HG02798 (cell line): ENCODE results near the gene PSEN1.
"Not testable (repeated sequence)": the region's sequence is repeated elsewhere in the genome, so short reads cannot be mapped to it uniquely, and the experiment has no call there.

Source experiments
- ATAC-seq: cut with Tn5 transposase; IDR thresholded peaks from one replicate; pipeline ENCODE4 v1.9.1; 2021; ENCODE audit warnings: mild to moderate bottlenecking; ENCODE audit not compliant: unreplicated experiment, poor library complexity

PSEN1 gene

DNA sequence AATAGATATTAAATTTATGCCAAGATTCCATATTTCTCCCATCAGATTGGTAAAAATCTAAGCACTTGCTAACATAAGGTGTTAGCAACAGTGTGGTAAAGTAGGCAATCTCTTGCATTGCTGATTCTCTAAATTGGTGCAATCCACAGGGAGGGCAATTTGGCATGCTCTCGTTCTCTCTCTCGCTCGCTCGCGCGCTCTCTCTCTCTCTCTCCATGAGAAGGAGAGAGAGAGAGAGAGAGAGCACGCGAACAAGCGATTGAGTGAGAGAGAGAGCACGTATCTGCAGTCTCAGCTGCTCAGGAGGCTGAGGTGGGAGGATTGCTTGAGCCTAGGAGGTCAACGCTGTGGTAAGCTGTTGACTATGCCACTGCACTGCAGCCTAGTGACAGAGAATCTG is 25.9 kb downstream of the PSEN1 start:
- no peak for ATAC-seq

DNA sequence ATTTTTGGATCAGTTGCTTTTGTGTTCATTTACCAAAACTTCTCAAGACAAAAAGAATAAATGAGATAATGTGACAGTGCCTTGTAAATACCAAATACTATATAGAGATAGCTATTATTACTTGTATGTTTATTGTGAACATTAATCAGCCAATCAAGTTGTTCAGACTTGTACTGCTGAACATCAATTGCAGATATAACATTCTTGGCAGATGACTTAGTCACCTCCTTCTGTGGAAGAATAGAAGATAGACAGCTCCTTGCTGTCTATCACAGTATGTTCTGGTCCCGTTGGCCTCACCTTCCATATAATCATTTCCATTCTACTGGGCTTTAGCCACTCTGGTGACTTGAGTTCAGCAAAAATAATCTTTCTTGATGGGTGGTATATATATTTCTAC is 30.1 kb downstream of the PSEN1 start:
- ATAC-seq: no peak

DNA sequence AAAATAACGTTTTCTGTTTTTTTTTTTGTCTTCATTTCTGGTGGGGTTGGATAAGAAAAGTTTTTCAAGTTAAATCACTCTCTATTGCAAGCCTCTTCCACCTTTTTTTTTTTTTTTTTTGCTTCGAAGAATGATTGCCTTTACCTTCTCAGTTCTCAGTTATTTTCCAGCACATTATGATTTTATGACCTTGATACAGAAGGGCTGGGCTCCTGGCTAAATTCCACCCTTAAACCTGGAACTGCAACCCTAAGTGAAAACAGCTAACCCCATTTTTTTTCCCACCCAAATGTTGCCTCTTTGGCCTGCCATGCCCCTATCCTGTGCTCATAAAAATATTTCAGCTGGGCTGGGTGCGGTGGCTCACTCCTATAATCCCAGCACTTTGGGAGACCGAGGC is 31.4 kb downstream of the PSEN1 start:
- ATAC-seq: no peak

DNA sequence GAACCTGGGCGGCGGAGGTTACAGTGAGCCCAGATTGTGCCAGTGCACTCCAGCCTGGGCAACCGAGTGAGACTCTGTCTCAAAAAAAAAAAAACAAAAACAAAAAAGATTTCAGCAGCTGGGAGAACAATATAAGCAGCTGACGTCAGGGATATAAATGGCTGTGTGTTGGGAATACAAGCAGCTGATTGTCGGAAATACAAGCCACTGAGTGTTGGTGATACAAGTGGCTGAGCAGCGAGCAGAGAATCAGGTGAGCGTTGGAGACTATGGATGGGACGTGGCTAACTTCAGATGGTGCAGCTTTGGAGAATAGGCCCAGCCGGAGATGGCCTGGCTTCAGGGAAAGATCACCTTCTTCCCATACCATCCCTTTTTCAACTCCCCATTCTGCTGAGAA is 32.0 kb downstream of the PSEN1 start:
- no peak for ATAC-seq

DNA sequence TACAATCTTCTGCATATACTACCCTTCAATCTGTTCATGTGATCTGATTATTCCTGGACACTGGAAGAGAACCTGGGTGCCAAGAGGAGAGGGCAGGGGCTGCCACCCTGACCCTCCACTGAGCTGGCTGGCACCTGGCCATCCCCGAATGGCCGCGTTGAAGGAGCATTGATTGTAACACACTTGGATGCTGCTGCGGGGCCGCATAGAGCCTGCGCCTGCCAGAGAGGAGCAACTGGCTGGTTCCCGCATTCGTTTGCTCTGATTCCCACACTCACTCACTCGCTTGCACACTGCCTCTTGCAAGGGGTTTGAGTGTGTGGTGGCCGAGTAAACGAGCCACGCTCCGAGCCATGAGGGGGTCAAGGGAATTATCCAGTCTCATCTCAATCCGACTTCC is 32.4 kb downstream of the PSEN1 start:
- ATAC-seq: no peak

DNA sequence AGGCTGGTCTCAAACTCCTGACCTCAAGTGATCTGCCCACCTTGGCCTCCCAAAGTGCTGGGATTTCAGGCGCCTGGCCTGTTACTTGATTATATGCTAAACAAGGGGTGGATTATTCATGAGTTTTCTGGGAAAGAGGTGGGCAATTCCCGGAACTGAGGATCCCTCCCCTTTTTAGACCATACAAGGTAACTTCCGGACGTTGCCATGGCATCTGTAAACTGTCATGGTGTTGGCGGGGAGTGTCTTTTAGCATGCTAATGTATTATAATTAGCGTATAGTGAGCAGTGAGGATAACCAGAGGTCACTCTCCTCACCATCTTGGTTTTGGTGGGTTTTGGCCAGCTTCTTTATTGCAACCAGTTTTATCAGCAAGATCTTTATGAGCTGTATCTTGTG is 33.5 kb downstream of the PSEN1 start:
- ATAC-seq: not testable (repeated sequence)

DNA sequence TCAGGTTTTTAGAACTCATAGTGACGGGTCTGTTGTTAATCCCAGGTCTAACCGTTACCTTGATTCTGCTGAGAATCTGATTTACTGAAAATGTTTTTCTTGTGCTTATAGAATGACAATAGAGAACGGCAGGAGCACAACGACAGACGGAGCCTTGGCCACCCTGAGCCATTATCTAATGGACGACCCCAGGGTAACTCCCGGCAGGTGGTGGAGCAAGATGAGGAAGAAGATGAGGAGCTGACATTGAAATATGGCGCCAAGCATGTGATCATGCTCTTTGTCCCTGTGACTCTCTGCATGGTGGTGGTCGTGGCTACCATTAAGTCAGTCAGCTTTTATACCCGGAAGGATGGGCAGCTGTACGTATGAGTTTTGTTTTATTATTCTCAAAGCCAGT is 34.4 kb downstream of the PSEN1 start:
- no peak for ATAC-seq

DNA sequence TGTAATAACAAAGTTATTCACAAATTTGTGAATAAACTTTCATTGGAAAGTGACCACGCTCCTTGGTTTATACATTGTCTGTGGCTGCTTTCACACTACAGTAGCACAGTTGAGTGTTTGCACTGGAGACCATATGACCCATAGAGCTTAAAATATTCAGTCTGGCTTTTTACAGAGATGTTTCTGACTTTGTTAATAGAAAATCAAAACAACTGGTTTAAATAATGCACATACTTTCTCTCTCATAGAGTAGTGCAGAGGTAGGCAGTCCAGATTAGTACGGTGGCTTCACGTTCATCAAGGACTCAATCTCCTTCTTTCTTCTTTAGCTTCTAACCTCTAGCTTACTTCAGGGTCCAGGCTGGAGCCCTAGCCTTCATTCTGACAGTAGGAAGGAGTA is 36.2 kb downstream of the PSEN1 start:
- ATAC-seq: no peak

DNA sequence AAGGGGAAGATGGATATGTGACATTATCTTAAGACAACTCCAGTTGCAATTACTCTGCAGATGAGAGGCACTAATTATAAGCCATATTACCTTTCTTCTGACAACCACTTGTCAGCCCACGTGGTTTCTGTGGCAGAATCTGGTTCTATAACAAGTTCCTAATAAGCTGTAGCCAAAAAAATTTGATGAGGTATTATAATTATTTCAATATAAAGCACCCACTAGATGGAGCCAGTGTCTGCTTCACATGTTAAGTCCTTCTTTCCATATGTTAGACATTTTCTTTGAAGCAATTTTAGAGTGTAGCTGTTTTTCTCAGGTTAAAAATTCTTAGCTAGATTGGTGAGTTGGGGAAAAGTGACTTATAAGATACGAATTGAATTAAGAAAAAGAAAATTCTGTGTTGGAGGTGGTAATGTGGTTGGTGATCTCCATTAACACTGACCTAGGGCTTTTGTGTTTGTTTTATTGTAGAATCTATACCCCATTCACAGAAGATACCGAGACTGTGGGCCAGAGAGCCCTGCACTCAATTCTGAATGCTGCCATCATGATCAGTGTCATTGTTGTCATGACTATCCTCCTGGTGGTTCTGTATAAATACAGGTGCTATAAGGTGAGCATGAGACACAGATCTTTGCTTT is 36.9 kb downstream of the PSEN1 start:
- no peak for ATAC-seq

DNA sequence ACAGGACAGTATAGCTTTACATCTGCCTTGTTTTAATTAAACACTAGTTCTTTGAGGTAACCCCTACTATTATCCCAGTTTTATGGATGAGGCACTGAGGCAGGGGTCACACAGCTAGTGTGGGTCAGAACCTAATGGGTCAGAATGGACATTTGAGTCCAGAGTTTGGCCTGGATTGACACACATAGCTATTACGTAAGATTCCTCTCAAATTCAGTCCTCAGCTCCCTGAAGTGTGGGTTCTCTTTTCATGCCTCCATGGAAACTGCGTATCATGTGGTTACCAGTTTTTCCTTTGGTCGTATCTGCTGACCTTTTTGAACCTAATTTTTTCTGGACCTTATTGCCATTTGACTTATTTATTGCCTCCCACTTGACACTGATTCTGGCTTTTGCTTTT is 40.4 kb downstream of the PSEN1 start:
- no peak for ATAC-seq

DNA sequence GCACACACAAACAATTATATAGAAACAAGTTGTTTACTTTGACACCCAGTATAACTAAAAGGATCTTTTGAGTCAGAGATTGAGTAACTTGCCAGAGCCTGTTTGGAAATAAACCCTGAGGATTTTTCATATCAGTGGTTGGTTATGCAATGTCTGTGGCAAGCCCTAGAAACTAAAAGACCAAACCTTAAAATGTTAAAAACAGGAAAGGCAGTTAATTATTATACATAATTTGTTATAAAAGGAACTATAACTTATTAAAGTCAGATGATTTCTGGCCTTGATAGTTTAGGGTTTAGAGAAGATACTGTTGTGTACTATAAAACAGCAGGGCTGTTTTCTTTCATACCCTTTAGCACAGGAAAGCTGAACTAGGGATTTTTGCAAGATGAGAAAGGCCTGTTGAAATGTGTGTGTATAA is 44.1 kb downstream of the PSEN1 start:
- no peak for ATAC-seq

DNA sequence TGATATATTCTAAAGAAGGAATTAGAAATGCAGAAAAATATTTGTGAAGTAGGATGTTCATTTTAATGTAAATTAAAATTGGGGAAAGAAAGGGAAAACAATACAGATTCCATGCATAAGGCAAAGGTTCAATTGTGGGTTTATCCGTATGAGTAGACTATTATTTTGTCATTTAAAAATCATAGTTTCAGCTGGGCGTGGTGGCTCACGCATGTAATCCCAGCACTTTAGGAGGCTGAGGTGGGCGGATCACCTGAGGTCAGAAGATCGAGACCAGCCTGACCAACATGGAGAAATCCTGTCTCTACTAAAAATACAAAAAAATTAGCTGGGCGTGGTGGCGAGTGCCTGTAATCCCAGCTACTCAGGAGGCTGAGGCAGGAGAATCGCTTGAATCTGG is 44.7 kb downstream of the PSEN1 start:
- not testable (repeated sequence) for ATAC-seq

DNA sequence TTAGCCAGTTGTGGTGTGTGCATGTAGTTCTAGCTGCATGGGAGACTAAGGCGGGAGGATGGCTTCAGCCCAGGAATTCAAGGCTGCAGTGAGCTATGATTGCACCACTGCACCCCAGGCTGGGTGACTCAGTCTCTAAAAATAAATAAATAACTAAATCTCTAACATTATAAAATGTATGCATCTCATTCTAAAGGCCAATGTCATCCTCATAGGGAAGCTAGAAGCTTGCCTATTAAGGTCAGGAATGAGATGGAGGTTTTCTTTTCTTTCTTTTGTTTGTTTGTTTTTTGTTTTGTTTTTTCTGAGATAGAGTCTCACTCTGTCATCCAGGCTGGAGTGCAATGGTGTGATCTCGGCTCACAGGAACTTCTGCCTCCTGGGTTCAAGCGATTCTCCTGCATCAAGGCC is 52.2 kb downstream of the PSEN1 start:
- ATAC-seq: no peak

DNA sequence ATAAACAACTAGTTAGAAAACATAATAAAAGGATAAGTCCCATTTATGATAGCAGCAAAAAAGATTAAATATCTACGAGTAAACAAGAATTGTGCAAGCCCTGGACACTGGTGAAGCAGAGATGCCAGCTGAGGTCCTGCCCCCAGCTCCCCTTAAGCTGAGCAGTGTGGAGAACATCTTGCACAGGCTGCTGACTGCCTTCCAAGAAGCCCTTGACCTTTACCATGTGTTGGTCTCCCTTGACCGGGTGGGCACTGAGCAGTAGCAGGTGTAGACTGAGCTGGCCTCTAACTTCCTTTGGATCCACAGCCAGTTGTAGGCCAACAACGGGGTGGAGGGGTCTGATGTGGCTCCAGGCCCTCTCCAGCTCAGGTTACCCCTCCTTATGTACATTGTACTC is 53.3 kb downstream of the PSEN1 start:
- ATAC-seq: no peak

DNA sequence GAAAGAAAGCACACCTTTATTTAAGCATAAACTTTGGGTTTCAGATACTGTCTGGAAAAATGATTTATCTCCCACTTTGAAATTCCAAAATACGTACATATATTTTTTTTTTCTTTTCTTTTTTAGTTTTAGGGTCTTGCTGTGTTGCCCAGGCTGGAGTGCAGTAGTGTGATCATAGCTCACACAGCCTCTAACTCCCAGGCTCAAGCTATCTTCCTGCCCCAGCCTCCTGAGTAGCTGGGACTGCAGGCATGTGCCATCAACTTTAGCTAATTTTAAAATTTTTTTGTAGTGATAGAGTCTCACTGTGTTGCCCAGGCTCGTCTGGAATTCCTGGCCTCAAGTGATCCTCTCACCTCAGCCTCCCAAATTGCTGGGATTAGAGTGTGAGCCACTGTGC is 55.1 kb downstream of the PSEN1 start:
- ATAC-seq: no peak

DNA sequence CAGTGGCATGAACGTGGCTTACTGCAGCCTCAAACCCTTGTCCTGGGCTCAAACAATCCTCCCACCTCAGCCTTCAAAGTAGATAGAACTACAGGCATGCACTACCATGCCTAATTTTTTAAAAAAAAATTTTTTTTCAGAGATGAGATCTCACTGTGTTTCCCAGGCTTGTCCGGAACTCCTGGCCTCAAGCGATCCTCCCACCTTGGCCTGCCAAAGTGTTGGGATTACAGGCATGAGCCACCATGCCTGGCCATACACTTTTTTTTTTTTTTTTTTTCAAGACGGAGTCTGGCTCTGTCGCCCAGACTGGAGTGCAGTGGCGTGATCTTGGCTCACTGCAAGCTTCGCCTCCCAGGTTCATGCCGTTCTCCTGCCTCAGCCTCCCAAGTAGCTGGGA is 58.0 kb downstream of the PSEN1 start:
- not testable (repeated sequence) for ATAC-seq

DNA sequence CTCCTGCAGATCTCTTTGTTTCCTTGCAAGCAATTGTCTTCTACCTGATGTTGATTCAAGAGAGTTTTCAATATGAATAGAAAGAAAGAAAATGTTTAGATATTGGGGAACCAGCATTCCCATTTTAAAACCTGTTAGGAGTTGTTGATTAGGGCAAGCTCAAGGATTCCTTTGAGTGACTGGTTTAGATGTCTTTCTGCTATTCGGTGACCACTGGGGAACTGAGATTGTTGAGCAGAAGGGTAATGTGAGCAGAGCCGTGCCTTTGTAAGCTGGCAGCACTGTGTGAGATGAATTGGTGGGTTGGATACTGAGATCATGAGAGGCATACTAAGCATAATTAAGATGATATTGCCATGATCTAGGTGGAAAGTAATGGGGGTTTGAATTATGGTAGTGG is 61.9 kb downstream of the PSEN1 start:
- ATAC-seq: no peak

DNA sequence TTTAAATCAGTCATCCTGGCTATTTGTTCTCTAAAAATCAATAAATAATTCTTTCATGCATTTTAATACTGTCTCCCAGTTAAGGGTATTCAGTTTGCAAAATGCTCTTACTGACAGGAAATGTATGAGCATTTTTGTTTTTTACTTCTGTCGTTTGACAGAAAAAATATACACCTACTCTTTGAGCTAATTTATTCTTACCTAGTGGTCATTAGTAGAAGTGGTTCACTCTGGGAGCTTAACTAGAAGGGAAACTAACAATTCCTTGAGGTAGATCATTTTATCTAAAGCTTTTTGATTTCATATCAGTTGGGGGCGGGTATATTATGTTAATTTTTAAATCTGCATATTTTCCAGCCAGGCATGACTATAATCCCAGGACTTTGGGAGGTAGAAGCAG is 67.2 kb downstream of the PSEN1 start:
- no peak for ATAC-seq

DNA sequence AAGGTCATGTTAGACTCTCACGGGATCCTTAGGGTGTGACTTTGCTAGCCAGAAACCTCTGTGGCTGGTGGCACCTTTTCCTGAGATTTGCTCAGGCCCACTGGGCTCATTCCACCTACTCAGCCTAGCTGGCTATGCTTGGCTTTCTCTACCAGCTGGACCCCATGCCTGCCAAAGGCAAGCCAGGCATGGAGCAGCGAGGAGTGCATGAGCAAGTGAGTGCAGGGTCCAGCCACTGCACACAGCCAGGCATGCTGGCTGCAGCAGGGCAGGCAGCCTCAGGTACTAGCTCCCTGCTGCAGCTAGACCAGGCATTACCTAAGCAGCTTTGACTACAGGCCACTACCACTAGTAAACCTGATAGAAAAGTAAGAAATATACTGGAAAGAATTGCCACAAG is 71.3 kb downstream of the PSEN1 start:
- no peak for ATAC-seq

DNA sequence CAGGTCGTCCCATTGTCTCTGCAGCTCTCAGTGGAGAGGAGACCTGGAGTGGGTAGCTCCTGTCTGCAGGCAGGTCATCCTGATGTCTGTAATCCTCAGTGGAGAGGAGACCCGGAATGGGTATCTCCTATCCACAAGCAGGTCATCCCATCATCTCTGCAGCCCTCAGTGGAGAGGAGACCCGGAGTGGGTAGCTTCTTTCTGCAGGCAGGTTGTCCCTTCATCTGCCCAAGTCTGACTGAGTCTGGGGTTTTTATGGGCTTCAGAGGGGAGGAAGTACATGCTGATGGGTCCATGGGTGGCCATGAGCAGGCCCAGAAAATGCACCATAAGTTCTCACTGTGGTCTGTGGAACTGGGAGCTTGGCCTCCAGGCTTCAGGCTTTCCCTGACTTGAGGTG is 72.1 kb downstream of the PSEN1 start:
- no peak for ATAC-seq

DNA sequence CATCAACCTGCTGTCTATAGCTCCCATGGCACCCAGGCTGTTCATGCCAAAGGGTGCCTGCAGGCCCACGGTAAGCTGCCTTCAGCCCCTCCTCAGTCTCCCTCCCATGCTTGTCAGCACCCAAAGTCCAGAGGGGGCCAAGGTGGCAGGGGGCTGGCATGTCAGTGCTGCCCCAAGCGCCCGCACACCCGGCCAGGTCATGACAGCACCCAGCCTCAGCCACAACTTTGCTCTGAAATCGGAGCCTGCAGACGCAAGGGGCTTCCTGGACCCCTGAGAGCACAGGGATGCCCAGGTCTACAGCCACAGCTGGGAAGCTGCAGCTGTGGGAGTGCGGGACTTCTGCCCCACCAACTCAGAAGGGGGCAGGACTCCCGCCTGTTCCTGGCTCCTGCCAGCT is 72.5 kb downstream of the PSEN1 start:
- no peak for ATAC-seq

DNA sequence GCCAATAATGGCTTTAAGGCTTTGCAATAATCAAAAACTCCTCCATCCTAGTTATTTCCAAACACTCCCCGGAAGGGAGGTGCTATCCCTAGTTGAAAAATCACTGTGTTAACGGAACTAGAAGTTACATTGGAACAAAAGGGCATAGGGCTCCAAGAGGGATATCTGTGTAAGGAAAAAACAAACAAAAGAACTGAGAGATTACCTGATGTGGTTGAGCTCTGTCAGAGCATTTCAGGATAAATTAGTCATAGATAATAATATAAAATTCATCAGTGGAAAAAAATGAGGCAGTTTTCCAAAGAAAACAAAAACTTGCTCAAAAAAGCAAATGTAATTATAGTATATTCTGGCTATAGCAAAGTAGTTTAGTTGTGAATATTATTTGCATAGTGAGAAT is 73.6 kb downstream of the PSEN1 start:
- no peak for ATAC-seq
